K562 (cell line): Measurements from ENCODE around the gene AQP6. TPM values are rescaled to one million over a fixed set of nuclear protein-coding genes. Genes with fewer than 3 reads are reported as not detected.

ENCODE experiments used
- ARNT ChIP-seq, 2 experiments: fragments of 450-650 bp; IDR thresholded peaks; 2 replicates each; pipeline ENCODE4 v1.6.1; 2016; ENCODE audit warnings: mild to moderate bottlenecking in 1 of 2
- CEBPG ChIP-seq, 3 experiments: fragments of 200-800 bp in 1 of 3; sonication (Bioruptor generic) in 1 of 3; sonication (generic) in 1 of 3; formaldehyde crosslinking in 1 of 3; IDR thresholded peaks in 2 of 3; conservative IDR thresholded peaks in 1 of 3; 2 replicates each; pipeline versions ENCODE4 v1.6.1 to v1.8.0; 2016 to 2022; ENCODE audit warnings: missing compliant biosample characterization in 2 of 3, missing genetic modification characterization in 2 of 3, mild to moderate bottlenecking in 1 of 3, missing genetic modification reagents in 1 of 3
- CREB3 ChIP-seq: fragments of 450-650 bp; conservative IDR thresholded peaks from 2 replicates; pipeline ENCODE4 v1.6.1; 2016; ENCODE audit warnings: missing genetic modification characterization, low read depth, mild to moderate bottlenecking, missing compliant biosample characterization, moderate library complexity
- CREB5 ChIP-seq: fragments of 250-450 bp; sonication (Bioruptor Pico); IDR thresholded peaks from 2 replicates; pipeline ENCODE4 v1.5.0; 2020; ENCODE audit warnings: mild to moderate bottlenecking
- ELF1 ChIP-seq: fragments of 200-800 bp; sonication (Bioruptor generic); IDR thresholded peaks from 2 replicates; pipeline ENCODE4 v1.6.1; 2016; ENCODE audit warnings: missing genetic modification characterization, missing compliant biosample characterization
- FIP1L1 ChIP-seq: fragments of 200-400 bp; formaldehyde crosslinking; IDR thresholded peaks from 2 replicates; pipeline ENCODE4 v1.6.1; 2018; ENCODE audit warnings: mild to moderate bottlenecking, low read depth, low read length; ENCODE audit not compliant: poor library complexity, severe bottlenecking
- FOXP4 ChIP-seq: sonication (generic); formaldehyde crosslinking; IDR thresholded peaks from 2 replicates; pipeline ENCODE4 v1.8.0; 2022; ENCODE audit warnings: mild to moderate bottlenecking, missing genetic modification reagents, borderline replicate concordance
- ILF3 ChIP-seq: fragments of 450-650 bp; IDR thresholded peaks from 2 replicates; pipeline ENCODE4 v1.6.1; 2018; ENCODE audit warnings: antibody characterized with exemption, mild to moderate bottlenecking, moderate library complexity, borderline replicate concordance
- LEF1 ChIP-seq: fragments of 450-650 bp; IDR thresholded peaks from 2 replicates; pipeline ENCODE4 v1.6.1; 2016; ENCODE audit warnings: mild to moderate bottlenecking
- MBD2 ChIP-seq: sonication (generic); IDR thresholded peaks from 2 replicates; pipeline ENCODE4 v1.6.1; 2016; ENCODE audit warnings: low read depth, borderline replicate concordance
- NFATC3 ChIP-seq: fragments of 450-650 bp; IDR thresholded peaks from 2 replicates; pipeline ENCODE4 v1.6.1; 2017; ENCODE audit warnings: mild to moderate bottlenecking
- PML ChIP-seq: IDR thresholded peaks from 2 replicates; pipeline ENCODE4 v1.6.1; 2012; ENCODE audit warnings: low read length, inconsistent platforms
- PTBP1 ChIP-seq: fragments of 200-400 bp; formaldehyde crosslinking; IDR thresholded peaks from 2 replicates; pipeline ENCODE4 v1.6.1; 2017; ENCODE audit warnings: low read depth, low read length
- SMARCA4 ChIP-seq: fragments of 450-650 bp; IDR thresholded peaks from 2 replicates; pipeline ENCODE4 v1.6.1; 2016
- SOX6 ChIP-seq: fragments of 450-650 bp; IDR thresholded peaks from 2 replicates; pipeline ENCODE4 v1.6.1; 2014; ENCODE audit warnings: mild to moderate bottlenecking
- TAF9B ChIP-seq: fragments of 450-650 bp; IDR thresholded peaks from 2 replicates; pipeline ENCODE4 v1.6.1; 2018; ENCODE audit warnings: mild to moderate bottlenecking; ENCODE audit not compliant: partially characterized antibody
- ZNF217 ChIP-seq: sonication (generic); formaldehyde crosslinking; IDR thresholded peaks from 2 replicates; pipeline ENCODE4 v1.8.0; 2022; ENCODE audit warnings: mild to moderate bottlenecking, missing genetic modification reagents
- ZNF239 ChIP-seq: fragments of 250-450 bp; sonication (Bioruptor Pico); IDR thresholded peaks from 2 replicates; pipeline ENCODE4 v1.4.0; 2020; ENCODE audit warnings: mild to moderate bottlenecking
- ZNF408 ChIP-seq: fragments of 250-450 bp; sonication (Bioruptor Pico); IDR thresholded peaks from 2 replicates; pipeline ENCODE4 v1.4.0; 2020; ENCODE audit warnings: low read depth, mild to moderate bottlenecking, moderate library complexity
- ZNF586 ChIP-seq: fragments of 450-650 bp; formaldehyde crosslinking; conservative IDR thresholded peaks from 2 replicates; pipeline ENCODE4 v1.4.0; 2020; ENCODE audit warnings: mild to moderate bottlenecking, moderate library complexity
- ZNF644 ChIP-seq: fragments of 200-800 bp; sonication (Bioruptor generic); IDR thresholded peaks from 2 replicates; pipeline ENCODE4 v1.6.1; 2016; ENCODE audit warnings: low read depth, missing genetic modification characterization, missing compliant biosample characterization
- polyA plus RNA-seq, 8 experiments: library from polyadenylated mRNA; depleted of rRNA in 4 of 8; stranded (reverse) in 5 of 8; unstranded in 3 of 8; fragments of >200 nt; fragmentation: Nextera tagmentation in 2 of 8; fragmentation: Illumina TruSeq in 1 of 8; extraction: Ambion mirVana in 2 of 8; extraction: Trizol in 1 of 8; gene quantifications; 2 replicates each; pipeline versions ENCODE4 v1.2.1 to v1.2.3, GENCODE V29; 2011 to 2014; ENCODE audit warnings: inconsistent platforms in 1 of 8, missing spikeins in 1 of 8
- total RNA-seq, 7 experiments: library from RNA; depleted of rRNA in 6 of 7; stranded (reverse); fragments of >200 nt in 6 of 7; fragmentation: Illumina TruSeq in 2 of 7; extraction: Trizol in 2 of 7; gene quantifications; 2 replicates each; pipeline versions ENCODE4 v1.2.1 to v1.2.3, GENCODE V29; 2011 to 2021; ENCODE audit warnings: low replicate concordance in 1 of 7
- TF ChIP-seq, protein P1 (sequence below): sonication (generic); formaldehyde crosslinking; IDR thresholded peaks from 2 replicates; pipeline ENCODE4 v1.9.0; 2022; ENCODE audit warnings: mild to moderate bottlenecking, missing genetic modification reagents
- TF ChIP-seq, protein P2 (sequence below): fragments of 250-450 bp; sonication (Bioruptor Pico); IDR thresholded peaks from 2 replicates; pipeline ENCODE4 v1.4.0; 2020; ENCODE audit warnings: mild to moderate bottlenecking

AQP6 gene
- total and polyA plus RNA-seq, 9 of the 15 experiments (the other 6 are each of a cell fraction or from before 2014, with no cell fraction given): 0.05 to 0.12 TPM; not detected in 7

DNA sequence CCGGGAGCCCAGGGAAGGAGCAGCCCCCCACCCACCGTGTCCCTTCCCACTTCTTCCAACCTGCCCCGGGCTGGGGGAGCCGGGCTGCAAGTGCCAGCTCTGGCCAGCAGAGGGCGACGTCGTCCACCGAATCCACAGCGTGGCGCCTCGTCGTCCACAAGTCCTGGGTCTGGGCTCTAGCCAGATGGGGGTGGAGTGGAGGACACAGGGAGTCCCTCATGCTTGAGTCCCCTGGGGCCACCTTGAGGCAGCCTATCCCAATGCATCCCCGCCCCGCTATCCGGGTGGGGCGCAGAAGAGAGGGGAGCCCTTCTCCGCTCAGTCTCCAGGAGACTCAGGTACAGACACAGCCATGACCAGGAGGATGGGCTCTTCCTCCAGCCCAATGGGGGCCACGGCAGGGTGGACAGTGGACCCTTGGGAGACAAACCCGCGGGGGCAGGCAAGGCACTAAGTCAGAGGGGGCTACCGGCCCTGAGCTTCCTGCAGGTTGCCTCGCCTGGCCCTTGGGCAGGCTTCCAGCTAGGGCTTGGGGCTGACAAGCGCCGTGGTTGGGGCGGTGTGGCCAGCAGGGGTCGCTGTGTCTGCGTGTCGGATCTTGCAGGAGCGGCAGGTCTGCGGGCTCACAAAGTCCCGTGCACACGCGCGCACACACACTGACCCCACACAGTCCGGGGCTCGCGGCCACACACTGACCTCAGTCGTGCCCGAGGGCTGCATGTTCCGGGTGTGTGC lies 5.5 kb upstream of the AQP6 start (continued):
- TF ChIP-seq FOXP4 (CRISPR knock-in tag) (no peak), NFATC3 (no peak), ZNF586 (no peak), FIP1L1 (no peak), ZNF217 (CRISPR knock-in tag) (no peak), ILF3 (no peak), MBD2 (no peak), SOX6 (no peak), CREB3 (tag) (no peak), CREB5 (CRISPR knock-in tag) (no peak), ZNF644 (no peak), ARNT (IDR thresholded peaks at IDR 0.05) (no peak), CEBPG (CRISPR knock-in tag; IDR thresholded peaks at IDR 0.05) (no peak), CEBPG (tag; conservative IDR thresholded peaks at IDR 0.05 in 1 of 2, IDR thresholded peaks at IDR 0.05 in 1 of 2) (no peak), ELF1 (tag) (no peak), ZNF408 (no peak), ZNF239 (CRISPR knock-in tag) (no peak), SMARCA4 (no peak), PML (no peak), TAF9B (no peak), PTBP1 (no peak), LEF1 (no peak)
- TF ChIP-seq, protein P1, sequence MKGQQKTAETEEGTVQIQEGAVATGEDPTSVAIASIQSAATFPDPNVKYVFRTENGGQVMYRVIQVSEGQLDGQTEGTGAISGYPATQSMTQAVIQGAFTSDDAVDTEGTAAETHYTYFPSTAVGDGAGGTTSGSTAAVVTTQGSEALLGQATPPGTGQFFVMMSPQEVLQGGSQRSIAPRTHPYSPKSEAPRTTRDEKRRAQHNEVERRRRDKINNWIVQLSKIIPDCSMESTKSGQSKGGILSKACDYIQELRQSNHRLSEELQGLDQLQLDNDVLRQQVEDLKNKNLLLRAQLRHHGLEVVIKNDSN (CRISPR knock-in tag): no peak
- TF ChIP-seq, protein P2, sequence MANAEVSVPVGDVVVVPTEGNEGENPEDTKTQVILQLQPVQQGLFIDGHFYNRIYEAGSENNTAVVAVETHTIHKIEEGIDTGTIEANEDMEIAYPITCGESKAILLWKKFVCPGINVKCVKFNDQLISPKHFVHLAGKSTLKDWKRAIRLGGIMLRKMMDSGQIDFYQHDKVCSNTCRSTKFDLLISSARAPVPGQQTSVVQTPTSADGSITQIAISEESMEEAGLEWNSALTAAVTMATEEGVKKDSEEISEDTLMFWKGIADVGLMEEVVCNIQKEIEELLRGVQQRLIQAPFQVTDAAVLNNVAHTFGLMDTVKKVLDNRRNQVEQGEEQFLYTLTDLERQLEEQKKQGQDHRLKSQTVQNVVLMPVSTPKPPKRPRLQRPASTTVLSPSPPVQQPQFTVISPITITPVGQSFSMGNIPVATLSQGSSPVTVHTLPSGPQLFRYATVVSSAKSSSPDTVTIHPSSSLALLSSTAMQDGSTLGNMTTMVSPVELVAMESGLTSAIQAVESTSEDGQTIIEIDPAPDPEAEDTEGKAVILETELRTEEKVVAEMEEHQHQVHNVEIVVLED (CRISPR knock-in tag): no peak
